Measurements from ENCODE around the gene PLXNB1. TPM values are rescaled to one million over a fixed set of nuclear protein-coding genes. Genes with fewer than 3 reads are reported as not detected.

PLXNB1 gene
- total and polyA plus RNA-seq, 10 of the 15 experiments (the other 5 are each of a cell fraction or from before 2014, with no cell fraction given) = 0.18 to 15.1 (median 5.3) TPM

DNA sequence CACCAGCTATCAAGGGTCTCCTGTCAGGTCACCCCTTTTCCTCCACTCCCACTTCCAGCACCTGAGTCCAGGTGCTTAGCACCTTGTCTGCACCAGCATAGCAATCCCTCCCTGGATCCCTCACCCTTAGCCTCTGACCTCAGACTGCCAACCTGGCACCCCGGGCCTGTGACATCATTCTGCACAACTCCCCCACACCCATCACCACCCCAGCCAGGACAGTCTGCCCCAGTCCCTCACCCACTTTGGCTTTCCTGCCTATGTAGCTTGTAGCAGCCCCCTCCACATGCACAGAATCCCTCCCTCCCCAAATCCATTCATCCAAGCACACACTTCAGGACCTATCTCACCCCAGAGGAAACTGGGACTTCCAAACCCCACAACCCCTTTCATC, 819 bp upstream of the PLXNB1 start:
- FAIRE-seq (no peak), ATAC-seq (no peak), DNase-seq (ENCODE audit: low read depth, low spot score) (no peak)
- Histone ChIP-seq H3K9me3 (replicated peaks; ENCODE audit: control insufficient read depth, insufficient read depth, low read length) (no peaks in the 10 kb centered on the region), H3K9ac (ENCODE audit: control insufficient read depth, insufficient read depth, low read length) (no peak overlapping the region), H3K79me2 (ENCODE audit: control insufficient read depth, insufficient read depth, low read length) (no peaks in the 10 kb centered on the region), H3K27me3 (replicated peaks in 1 of 2; ENCODE audit: control insufficient read depth in 2 of 2, insufficient read depth in 2 of 2, low read length in 1 of 2) (no peaks in the 10 kb centered on the region), H3K4me3 (no peak overlapping the region), H3K36me3 (ENCODE audit: control insufficient read depth in 2 of 2, insufficient read depth in 2 of 2, low read length in 1 of 2) (peaks cover 2 to 16% of the 10 kb centered on the region in 2 experiments; a peak in 2 of 4 replicates), H3K4me1 (ENCODE audit: control insufficient read depth, insufficient read depth, low read length) (peaks cover 27% of the 10 kb centered on the region), H2AFZ (ENCODE audit: control insufficient read depth, low read depth, low read length) (no peak overlapping the region), H4K20me1 (ENCODE audit: control insufficient read depth, insufficient read depth) (no peaks in the 10 kb centered on the region), H3K27ac (ENCODE audit: control insufficient read depth, insufficient read depth) (no peak overlapping the region), H3K4me2 (ENCODE audit: control insufficient read depth, insufficient read depth) (no peak overlapping the region)
- ChIA-PET SMC1A (ENCODE audit: uncharacterized antibody, unreplicated experiment) (interaction anchor here (1.2 to 11.5 kb wide), 2 partner anchors 24 to 29 kb away, joined by 4 to 287 read pairs; no protein-coding TSS in a partner anchor), RAD21 (ENCODE audit: unreplicated experiment) (no interaction called here), POLR2A (interaction anchor here (0.5 kb wide), 1 partner anchor 1447 kb away, joined by 4 read pairs; no protein-coding TSS in a partner anchor), CTCF (interaction anchor here (0.7 to 12.5 kb wide), 3 partner anchors 9 to 119 kb away, joined by 3 to 757 read pairs (median 3); partner anchors contain the start of genes CCDC51 and TMA7)
- TF ChIP-seq LARP7 (IDR thresholded peaks at IDR 0.05) = no peak
- TF ChIP-seq SUZ12 (IDR thresholded peaks at IDR 0.05; ENCODE audit: unreplicated experiment) = no peak
- TF ChIP-seq, protein P1, sequence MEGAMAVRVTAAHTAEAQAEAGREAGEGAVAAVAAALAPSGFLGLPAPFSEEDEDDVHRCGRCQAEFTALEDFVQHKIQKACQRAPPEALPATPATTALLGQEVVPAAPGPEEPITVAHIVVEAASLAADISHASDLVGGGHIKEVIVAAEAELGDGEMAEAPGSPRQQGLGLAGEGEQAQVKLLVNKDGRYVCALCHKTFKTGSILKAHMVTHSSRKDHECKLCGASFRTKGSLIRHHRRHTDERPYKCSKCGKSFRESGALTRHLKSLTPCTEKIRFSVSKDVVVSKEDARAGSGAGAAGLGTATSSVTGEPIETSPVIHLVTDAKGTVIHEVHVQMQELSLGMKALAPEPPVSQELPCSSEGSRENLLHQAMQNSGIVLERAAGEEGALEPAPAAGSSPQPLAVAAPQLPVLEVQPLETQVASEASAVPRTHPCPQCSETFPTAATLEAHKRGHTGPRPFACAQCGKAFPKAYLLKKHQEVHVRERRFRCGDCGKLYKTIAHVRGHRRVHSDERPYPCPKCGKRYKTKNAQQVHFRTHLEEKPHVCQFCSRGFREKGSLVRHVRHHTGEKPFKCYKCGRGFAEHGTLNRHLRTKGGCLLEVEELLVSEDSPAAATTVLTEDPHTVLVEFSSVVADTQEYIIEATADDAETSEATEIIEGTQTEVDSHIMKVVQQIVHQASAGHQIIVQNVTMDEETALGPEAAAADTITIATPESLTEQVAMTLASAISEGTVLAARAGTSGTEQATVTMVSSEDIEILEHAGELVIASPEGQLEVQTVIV (IDR thresholded peaks at IDR 0.05; ENCODE audit: borderline replicate concordance, partially characterized antibody) = no peak
- TF ChIP-seq ETV6 (conservative IDR thresholded peaks at IDR 0.05 in 1 of 2, IDR thresholded peaks at IDR 0.05 in 1 of 2; ENCODE audit: borderline replicate concordance in 1 of 2, low read depth in 1 of 2) = no peak
- TF ChIP-seq RUNX3 (IDR thresholded peaks at IDR 0.05; ENCODE audit: low read length) = no peak
- no TSS peak for BruUV-seq (replicated peaks)
- in situ Hi-C loops (cut with MboI) (no loop called here), intact Hi-C loops (cut with micrococcal nuclease; ENCODE audit: unreplicated experiment) (no loop called here)
- WGBS (ENCODE audit: insufficient coverage, insufficient replicate concordance, low lambda C conversion rate, missing lambda C conversion rate) = 100% methylated on average over 1 of the region's 1 CpG
